GM18502 (cell line): Measurements from ENCODE around the gene GNG13.
"Not testable (repeated sequence)": the region's sequence is repeated elsewhere in the genome, so short reads cannot be mapped to it uniquely, and the experiment has no call there.

ENCODE experiments used
- ATAC-seq: cut with Tn5 transposase; IDR thresholded peaks from one replicate; pipeline ENCODE4 v1.9.1; 2021; ENCODE audit warnings: mild to moderate bottlenecking; ENCODE audit not compliant: unreplicated experiment, poor library complexity

GNG13 gene

DNA sequence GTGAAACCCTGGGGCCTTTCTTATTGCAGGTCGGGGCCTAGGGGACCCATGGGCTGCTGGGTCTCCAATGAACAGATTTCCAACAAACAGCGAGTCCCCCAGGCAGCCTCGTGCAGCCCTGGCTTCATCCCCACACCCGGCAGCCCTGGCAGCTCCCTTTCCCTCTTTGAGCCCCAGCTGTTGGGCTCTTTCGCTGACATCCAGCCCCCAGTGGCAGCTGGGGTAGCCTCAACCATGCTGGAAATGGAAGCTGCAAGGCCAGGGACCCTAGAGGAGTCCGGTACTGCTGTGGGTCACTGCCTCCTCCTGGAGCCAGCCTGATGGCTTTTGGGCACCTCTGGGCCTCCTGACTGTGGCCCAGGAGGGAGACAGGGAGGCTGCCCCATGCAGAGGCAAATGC lies 18.3 kb downstream of the GNG13 start:
- ATAC-seq = no peak

DNA sequence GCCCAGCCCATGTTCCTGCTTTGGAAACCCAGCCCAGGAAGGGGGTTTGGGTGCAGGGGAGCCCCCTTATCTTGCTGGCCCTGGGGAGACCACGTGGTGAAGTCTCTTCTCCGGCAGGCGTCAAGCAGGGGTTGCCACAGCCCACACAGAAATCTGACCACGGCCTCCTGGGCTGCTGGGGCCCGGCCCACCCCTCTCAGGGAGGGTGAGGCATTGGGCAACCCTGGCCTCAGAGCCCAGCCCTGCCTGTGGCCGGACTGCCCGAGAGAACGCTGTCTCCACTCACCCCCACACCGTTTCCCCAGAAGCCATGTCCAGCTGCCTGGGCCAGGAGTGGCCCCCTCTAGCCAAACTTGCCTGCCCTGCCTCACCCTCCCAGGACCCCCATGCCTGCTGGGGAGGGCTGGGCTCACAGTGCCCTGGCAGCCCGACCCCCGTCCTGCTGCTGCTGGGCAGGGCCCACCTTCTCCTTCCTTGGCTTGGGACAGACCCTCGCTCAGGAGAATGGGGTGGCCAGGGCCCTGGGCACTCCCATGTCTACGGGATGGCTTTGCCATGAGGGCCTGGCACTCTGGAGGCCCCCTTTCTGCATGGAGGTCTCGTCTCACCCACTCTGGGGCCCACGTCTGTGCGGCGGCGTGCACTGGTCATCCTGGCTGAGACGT lies 19.1 kb downstream of the GNG13 start:
- ATAC-seq = no peak

DNA sequence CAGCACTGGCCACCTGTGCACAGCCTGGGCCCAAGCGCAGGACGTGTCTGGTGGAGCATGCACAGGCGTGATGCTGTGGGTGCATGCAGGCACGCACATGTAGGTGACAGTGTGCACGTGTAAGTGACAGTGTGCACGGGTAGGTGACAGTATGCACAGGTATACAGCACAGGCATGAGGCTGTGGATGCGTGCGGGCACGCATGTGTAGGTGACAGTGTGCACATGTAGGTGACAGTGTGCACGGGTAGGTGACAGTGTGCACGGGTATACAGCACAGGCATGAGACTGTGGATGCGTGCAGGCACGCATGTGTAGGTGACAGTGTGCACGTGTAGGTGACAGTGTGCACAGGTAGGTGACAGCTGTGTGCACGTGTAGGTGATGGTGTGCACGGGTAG lies 20.2 kb downstream of the GNG13 start:
- ATAC-seq = no peak

DNA sequence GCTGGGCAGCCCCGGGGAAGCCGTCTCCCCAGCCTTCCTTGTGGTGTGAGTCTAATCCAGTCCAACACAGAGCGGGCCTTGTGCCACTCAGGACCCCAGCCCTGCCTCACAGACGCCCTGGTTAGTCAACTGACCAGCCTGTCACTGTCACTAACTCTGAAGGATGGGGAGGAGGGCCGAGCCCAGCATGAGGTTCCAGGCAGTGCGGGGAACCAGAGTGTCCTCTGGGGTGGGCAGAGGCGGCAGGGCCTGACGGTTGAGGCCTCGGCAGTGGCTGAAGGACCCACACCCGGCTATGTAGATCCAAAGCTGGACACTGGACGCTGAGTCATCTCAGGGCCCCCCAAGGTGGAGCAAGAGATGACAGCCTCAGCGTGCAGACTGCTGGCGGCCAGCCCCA lies 21.0 kb downstream of the GNG13 start:
- ATAC-seq = no peak

DNA sequence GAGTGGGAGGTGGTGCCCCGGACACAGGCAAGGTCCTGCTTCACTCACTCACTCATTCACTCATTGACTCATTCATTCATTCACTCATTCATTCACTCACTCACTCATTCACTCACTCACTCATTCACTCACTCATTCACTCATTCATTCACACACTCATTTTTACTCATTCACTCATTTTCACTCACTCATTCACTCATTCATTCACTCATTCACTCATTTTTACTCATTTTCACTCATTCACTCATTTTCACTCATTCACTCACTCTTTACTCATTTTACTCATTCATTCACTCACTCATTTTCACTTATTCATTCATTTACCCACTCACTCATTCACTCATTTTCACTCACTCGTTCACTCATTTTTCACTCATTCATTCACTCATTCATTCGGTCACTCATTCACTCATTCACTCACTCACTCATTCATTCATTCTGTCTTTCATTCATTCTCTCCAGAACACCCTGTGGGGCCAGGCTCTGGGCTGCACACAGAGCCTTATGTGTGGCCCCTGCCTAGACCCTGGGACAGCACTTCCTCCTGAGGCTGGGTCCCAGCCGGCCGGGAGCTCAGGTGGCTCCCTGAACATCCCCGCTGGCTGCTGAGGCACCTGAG lies 21.5 kb downstream of the GNG13 start:
- ATAC-seq = no peak

DNA sequence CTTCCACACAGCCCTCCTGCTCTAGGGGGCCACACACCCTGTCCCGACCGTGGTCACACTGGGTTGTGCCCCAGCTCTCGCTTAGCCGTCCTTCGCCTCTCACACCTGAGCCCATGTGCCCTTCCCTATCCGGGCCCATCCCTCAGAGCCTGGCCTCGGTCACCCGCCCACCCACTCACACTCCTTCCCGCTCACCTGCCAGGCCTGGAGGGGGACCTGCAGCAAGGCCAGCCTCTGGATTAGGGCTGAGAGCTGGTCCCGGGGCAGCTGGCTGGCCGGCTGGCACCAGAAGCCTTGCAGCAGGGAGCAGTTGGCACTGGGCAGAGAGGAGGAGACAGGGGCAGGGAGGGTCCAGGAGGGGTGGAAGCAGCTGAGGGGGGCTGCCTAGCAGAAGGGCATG lies 22.1 kb downstream of the GNG13 start:
- no peak for ATAC-seq

DNA sequence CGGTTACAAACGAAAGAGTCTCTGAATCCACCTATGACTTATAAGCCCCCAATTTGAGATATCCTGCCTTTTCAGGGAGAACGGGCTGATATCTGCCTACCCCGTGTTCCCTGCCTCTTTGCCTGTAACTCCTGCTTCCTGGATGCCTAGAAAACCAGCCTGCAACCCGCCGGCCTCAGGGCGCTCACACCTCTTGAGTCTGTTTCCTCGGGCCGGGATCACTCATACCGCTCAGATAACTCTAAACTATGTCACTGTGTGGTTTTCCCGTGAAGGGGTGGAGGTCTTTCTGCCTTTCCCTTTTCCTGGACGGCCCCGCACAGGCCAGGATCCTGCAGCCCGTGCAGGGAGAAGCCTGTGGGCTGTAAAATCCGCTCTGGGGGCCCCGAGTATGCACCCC lies 22.7 kb downstream of the GNG13 start:
- ATAC-seq = no peak

DNA sequence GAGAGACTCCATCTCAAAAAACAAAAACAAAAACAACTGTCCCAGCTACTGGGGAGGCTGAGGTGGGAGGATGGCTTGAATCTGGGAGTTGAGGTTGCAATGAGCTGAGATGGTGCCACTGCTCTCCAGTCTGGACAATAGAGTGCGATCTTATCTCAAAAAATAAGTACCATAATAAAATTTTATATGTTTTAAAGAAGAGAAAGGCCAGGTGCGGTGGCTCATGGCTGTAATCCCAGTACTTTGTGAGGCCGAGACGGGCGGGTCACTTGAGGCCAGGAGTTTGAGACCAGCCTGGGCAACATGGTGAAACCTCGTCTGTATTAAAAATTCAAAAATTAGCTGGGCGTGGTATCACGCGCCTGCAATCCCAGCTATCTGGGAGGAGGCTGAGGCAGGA lies 23.7 kb downstream of the GNG13 start:
- ATAC-seq = no peak

DNA sequence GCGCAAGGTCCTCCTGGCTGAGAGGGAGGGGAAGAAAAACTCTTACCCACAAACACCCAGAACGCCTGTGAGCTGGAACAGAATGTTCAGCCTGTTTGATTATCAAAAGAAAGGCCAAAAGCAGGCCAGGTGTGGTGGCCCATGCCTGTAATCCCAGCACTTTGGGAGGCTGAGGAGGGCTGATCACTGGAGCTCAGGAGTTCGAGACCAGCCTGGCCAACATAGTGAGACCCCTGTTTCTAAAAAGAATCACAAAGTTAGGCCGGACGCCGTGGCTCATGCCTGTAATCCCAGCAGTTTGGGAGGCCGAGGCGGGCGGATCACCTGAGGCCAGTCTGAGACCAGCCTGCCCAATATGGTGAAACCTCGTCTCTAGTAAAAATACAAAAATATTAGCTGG lies 24.2 kb downstream of the GNG13 start:
- not testable (repeated sequence) for ATAC-seq

DNA sequence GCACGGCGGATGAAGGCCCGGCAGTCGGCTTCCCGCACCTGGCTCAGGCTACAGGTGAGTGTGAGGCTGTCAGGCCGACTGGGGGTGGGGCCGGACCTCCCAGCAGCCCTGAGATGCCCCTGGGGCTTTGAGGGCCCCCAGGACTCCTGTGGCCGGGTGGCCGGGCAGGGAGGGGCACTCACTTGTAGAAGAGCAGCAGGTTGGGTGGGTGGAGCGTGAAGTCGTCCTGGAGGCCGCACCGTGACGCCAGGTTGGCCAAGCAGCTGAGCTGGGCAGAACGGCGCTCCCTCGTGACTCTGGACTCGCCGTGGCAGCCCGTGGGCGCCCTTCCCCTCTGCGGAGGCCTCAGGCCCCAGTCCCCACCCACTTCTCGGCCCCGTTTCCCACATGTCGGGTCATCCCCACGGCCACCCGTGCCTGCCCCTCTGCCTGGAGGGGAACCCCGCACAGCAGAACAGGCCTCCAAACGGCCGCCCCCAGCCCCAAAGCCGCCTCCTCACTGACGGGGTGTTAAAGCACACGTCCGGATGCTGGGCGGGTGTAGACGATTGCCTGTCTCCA lies 25.2 kb downstream of the GNG13 start:
- no peak for ATAC-seq

DNA sequence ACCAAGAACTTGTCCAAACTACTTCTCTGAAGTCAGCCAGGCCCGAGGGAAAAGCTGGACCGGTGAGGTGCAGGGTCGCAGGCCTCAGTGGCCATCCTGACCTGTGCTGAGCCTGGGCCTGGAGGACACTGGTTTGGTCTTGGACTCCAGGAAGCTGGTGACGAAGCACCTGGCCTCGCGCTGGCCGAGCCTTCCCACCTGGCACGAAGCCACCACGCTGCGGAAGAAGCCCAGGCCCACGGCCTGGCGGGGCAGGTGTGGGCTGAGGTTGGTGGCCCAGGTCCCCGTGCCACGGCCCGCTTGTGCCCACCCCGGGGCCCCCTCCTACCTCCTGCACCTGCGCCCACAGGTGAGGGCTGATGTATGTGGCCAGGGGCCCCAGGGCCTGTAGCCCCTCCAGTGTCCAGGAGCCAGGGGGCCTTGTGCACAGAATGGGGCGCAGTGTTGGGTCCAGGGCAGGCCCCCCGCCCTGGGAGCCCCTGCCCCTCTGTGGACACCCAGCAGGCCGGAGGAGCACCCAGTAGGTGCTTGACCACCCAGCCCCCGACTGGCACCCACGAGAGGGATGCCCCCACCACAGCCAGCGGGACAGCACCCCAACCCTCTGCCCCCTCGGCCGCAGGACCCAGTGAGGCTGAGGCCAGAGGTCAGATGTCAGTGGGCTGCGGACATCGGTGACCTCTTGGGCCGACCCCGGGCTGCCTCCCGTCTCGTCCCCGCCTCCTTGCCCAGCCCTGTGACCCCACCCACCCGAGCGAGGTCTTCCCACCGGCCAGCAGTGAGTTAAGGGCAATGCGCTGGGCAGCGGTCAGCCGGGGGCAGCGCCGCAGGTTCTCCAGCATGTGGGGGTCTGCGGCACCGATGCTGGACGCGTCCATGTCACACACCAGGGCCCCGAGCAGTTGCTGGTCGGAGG lies 26.2 kb downstream of the GNG13 start:
- no peak for ATAC-seq

DNA sequence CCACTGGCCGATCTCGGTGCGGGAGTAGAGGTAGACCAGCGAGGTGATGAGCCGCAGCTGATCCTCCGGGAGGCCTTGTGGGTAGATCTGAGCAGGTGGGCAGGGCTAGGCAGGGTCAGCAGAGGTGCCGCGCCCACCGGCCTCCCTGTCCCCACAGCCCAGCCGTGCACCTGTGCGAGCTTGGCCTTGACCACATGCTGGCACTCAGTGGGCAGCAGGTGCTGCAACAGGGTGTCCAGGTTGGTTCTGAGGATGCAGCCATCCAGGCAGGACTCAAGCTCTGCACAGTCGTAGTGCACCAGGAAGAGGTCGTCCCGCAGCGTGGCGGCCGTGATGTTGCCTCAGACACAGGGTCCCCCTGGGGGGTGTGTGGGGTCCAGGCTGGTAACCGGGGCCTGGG lies 27.6 kb downstream of the GNG13 start:
- ATAC-seq = no peak

DNA sequence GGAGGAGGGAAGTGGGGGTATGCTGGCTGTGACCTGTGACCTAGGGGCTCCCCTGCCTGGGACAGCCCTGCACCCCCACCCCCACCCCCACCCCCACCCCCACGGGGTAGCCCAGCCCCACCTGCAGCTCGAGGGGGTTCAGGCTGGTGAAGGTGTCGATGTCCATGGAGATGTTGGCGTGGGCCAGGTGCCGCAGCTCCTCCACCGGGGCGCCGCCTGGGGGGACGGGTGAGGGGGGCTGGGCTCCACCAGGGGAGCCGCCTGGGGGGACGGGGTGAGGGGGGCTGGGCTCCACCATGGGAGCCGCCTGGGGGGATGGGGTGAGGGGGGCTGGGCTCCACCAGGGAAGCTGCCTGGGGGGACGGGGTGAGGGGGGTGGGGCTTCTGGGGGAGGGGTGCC lies 30.1 kb downstream of the GNG13 start:
- no peak for ATAC-seq

DNA sequence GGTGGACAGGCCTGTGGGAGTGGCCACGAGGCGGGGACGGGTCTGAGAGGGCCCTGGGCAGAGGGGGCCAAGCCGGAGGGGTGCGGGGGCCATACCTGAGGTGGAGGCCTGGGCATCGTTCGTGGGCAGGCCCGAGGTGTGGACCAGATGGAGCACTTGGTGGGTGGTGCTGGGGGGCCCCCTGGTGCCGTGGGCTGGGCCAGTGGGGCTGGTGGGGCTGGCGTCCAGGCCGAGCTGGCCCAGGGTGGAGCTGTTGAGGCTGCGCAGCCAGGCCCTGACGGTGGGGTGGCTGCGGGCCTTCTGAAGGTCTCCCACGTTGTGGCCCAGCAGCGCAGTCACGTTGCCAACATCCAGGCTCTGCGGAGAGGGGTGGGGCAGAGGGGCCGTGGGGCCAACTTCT lies 30.6 kb downstream of the GNG13 start:
- no peak for ATAC-seq

DNA sequence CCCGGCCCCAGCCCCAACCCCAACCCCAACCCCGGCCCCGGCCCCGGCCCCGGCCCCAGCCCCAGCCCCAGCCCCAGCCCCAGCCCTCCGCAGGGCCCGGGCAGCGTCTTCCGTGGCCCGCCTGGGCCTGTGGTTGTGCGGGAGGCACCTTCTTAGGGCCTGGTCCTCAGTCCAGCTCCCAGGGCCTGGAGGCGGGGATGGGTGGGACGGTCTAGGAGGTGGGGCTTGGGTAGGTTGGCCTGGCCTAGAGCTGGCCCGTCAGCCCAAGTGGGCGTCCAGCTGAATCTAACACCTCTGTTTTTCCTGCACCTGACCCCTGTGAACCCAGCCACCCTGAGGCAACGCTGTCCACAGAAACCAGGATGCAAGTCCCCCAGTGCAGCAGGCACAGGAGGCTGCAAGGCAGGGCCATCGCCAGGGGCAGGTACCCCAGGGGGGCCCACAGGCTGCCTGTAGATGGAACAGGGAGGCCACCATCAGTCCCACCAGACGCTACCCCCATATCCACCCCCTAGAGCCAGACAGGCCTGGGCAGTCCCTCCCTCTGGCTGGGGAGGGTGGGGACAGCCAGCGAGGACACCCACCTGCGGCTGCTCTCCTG lies 31.2 kb downstream of the GNG13 start:
- ATAC-seq = no peak

DNA sequence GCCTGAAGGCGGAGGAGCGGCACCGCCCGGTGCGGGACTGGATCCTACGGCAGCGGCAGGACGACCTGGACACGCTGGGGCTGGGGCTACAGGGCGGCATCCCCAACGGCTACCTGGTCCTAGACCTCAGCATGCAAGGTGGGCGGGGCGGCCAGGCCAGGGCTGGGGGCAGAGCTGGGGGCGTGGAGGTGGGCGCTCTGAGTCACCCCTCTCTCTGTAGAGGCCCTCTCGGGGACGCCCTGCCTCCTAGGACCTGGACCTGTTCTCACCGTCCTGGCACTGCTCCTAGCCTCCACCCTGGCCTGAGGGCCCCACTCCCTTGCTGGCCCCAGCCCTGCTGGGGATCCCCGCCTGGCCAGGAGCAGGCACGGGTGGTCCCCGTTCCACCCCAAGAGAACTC lies 32.1 kb downstream of the GNG13 start:
- no peak for ATAC-seq

DNA sequence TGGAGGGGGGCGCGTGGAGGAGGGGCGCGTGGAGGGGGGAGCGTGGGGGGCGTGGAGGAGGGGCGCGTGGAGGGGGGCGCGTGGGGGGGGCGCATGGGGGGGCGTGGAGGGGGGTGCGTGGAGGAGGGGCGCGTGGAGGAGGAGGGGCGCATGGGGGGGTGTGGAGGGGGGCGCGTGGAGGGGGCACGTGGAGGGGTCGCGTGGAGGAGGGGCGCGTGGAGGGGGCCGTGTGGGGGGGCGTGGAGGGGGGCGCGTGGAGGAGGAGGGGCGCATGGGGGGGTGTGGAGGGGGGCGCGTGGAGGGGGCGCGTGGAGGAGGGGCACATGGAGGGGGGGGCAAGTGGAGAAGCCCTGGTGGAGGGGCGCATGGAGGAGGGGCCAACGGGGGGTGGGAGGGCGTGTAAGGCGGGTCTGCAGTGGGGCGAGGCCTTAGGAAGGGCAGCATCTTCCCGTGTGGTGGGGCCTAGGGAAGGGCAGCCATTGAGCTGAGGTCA lies 32.7 kb downstream of the GNG13 start:
- no peak for ATAC-seq

DNA sequence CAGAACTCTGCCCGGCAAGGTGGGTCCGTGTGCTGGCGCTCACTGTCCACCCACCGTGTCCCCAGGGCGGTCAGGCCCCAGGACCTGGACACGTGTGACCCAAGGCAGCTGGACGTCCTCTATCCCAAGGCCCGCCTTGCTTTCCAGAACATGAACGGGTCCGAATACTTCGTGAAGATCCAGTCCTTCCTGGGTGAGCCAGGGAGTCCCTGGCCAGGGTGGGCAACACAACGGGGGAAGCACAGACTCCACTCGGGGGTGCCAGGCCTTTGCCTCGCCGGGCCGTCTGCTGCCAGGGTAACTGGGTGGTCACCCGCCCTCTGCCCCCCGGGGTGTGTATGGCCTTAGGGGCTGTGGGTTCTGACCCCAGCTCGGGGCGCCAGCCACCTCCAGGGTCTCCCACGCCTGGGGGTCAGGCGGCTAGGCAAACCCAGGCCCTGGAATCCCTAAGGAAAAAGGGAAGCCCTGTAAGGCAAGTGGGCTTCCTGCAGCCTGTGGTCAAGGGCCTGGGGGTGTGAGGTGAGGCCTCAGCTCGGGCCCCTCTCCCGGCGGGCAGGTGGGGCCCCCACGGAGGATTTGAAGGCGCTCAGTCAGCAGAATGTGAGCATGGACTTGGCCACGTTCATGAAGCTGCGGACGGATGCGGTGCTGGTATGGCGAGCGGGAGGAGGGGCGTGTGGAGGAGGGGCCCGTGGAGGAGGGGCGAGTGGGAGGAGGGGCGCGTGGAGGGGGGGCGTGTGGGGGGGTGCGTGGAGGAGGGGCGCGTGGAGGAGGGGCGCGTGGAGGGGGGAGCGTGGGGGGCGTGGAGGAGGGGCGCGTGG lies 33.5 kb downstream of the GNG13 start:
- no peak for ATAC-seq

DNA sequence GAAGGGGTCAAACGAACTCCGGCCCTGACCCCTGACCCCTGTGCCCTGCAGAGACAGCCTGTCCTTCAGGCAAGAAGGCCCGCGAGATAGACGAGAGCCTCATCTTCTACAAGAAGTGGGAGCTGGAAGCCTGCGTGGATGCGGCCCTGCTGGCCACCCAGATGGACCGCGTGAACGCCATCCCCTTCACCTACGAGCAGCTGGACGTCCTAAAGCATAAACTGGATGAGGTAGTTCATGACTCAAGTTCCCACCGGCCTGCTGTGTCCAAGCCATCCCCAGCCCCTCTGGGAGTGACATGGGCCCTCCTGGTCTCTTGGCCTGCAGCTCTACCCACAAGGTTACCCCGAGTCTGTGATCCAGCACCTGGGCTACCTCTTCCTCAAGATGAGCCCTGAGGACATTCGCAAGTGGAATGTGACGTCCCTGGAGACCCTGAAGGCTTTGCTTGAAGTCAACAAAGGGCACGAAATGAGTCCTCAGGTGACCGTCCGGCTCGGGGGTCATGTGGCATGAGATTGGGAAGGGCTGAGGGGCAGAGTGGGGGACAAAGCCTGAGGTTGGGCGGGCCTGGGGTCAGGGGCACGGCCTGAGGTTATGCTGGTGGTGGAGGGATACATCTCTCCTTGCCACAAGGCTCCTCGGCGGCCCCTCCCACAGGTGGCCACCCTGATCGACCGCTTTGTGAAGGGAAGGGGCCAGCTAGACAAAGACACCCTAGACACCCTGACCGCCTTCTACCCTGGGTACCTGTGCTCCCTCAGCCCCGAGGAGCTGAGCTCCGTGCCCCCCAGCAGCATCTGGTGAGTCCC lies 34.3 kb downstream of the GNG13 start:
- no peak for ATAC-seq
